ENCODE results near the gene COLEC12.

GRCh38 chr18:449374-449773 lies 51.1 kb downstream of the COLEC12 start:
- TF ChIP-seq EZH2 (IDR thresholded peaks at IDR 0.05) (no peak), POLR2AphosphoS5 (IDR thresholded peaks at IDR 0.05; ENCODE audit: borderline replicate concordance, low read depth, low read length) (no peak), FOXP2 (optimal IDR thresholded peaks at IDR 0.05; ENCODE audit: control extremely low read depth, extremely low read length, insufficient read depth) (no peak)
